Measurements from ENCODE around the gene NRN1L. TPM values are rescaled to one million over a fixed set of nuclear protein-coding genes. Genes with fewer than 3 reads are reported as not detected.
"Not testable (repeated sequence)": the region's sequence is repeated elsewhere in the genome, so short reads cannot be mapped to it uniquely, and the experiment has no call there.

Gene NRN1L
- total RNA-seq, 1 experiment from 2014 or later, result not detected

- DNase-seq (ENCODE audit: low read depth), result no peak
Observed at GRCh38 chr16:67882374-67883145, 2.1 kb upstream of the NRN1L start.

GRCh38 chr16:67883146-67883871, 1.4 kb upstream of the NRN1L start:
- DNase-seq (ENCODE audit: low read depth), result no peak

GRCh38 chr16:67883872-67884261, 818 bp upstream of the NRN1L start:
- peak; percentile 52 for DNase-seq (ENCODE audit: low read depth)

- no peak for DNase-seq (ENCODE audit: low read depth)
Observed at GRCh38 chr16:67885545-67885944, 860 bp downstream of the NRN1L start.

GRCh38 chr16:67885976-67886375, 1.3 kb downstream of the NRN1L start:
- no peak for DNase-seq (ENCODE audit: low read depth)

- no peak for DNase-seq (ENCODE audit: low read depth)
Observed at GRCh38 chr16:67886387-67886786, 1.7 kb downstream of the NRN1L start.

- no peak for DNase-seq (ENCODE audit: low read depth)
Observed at GRCh38 chr16:67888331-67888730, 3.6 kb downstream of the NRN1L start.

- DNase-seq (ENCODE audit: low read depth), result no peak
Observed at GRCh38 chr16:67892375-67892774, 7.7 kb downstream of the NRN1L start.

- peak; percentile 92 for DNase-seq (ENCODE audit: low read depth)
Observed at GRCh38 chr16:67892899-67893742, 8.4 kb downstream of the NRN1L start, which contains the start of gene PSKH1. Gene PSKH1, plus strand, starts transcription at chr16:67893254. Its CDS starts 15,496 bp downstream, at chr16:67908750.

- no peak for DNase-seq (ENCODE audit: low read depth)
Observed at GRCh38 chr16:67893743-67894399, 9.2 kb downstream of the NRN1L start.

- DNase-seq (ENCODE audit: low read depth), result no peak
Observed at GRCh38 chr16:67897231-67897630, 12.5 kb downstream of the NRN1L start.

- no peak for DNase-seq (ENCODE audit: low read depth)
Observed at GRCh38 chr16:67901734-67902133, 17.0 kb downstream of the NRN1L start.

GRCh38 chr16:67902831-67903230, 18.1 kb downstream of the NRN1L start:
- DNase-seq (ENCODE audit: low read depth), result no peak

- DNase-seq (ENCODE audit: low read depth), result no peak
Observed at GRCh38 chr16:67907397-67908180, 22.9 kb downstream of the NRN1L start.

- no peak for DNase-seq (ENCODE audit: low read depth)
Observed at GRCh38 chr16:67909056-67909742, 24.5 kb downstream of the NRN1L start.

GRCh38 chr16:67910158-67910557, 25.5 kb downstream of the NRN1L start:
- DNase-seq (ENCODE audit: low read depth), result peak; percentile 40

- no peak for DNase-seq (ENCODE audit: low read depth)
Observed at GRCh38 chr16:67914758-67915495, 30.2 kb downstream of the NRN1L start.

- not testable (repeated sequence) for DNase-seq (ENCODE audit: low read depth)
Observed at GRCh38 chr16:67915496-67915769, 30.7 kb downstream of the NRN1L start.
